Measurements from ENCODE around the gene NUP42.

- TF ChIP-seq POLR2A (IDR thresholded peaks at IDR 0.05; ENCODE audit: low read depth, low read length) (no peak), TAF1 (IDR thresholded peaks at IDR 0.05; ENCODE audit: low read depth, low read length) (no peak), POLR2AphosphoS5 (IDR thresholded peaks at IDR 0.05; ENCODE audit: low read depth, low read length) (no peak), SPI1 (IDR thresholded peaks at IDR 0.05; ENCODE audit: low read depth, low read length) (no peak), PAX5 (IDR thresholded peaks at IDR 0.05; ENCODE audit: insufficient read depth, low read length, severe bottlenecking) (no peak), POU2F2 (IDR thresholded peaks at IDR 0.05; ENCODE audit: low read depth, low read length) (no peak)
Measured at GRCh38 chr7:23228412-23228811, 46.6 kb downstream of the NUP42 start.

All from GM12891 (cell line).